Measurements from ENCODE around the gene KMT2D. TPM values are rescaled to one million over a fixed set of nuclear protein-coding genes. Genes with fewer than 3 reads are reported as not detected.

KMT2D gene
- total RNA-seq, 1 donor from 2014 or later = 86.9 TPM

DNA sequence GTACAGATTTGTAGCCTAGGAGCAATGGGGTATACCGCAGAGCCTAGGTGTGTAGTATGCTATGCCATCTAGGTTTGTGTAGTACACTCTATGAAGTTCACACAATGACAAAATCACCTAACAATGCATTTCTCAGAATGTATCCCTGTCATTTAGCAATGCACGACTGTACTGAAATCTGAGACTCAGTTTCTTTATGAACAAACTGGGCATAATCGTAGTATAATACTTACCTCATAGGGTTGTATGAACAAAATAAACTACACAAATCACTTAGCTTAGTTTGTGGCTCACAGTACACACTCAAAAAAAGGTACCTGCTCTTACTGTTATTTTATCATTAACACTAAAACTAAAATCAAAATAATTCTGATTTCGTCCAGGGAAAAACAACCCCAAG lies 35.1 kb downstream of the KMT2D start:
- Mint-ChIP-seq H3K4me1 (ENCODE audit: low read depth, unreplicated experiment) (no peaks in the 10 kb centered on the region), H3K4me3 (ENCODE audit: unreplicated experiment) (no peak overlapping the region), H3K27ac (ENCODE audit: unreplicated experiment) (no peak overlapping the region), H3K36me3 (ENCODE audit: low read depth, unreplicated experiment) (peaks cover 27% of the 10 kb centered on the region), H3K9me3 (ENCODE audit: unreplicated experiment) (no peaks in the 10 kb centered on the region), H3K27me3 (ENCODE audit: low read depth, unreplicated experiment) (no peaks in the 10 kb centered on the region)
- Histone ChIP-seq H4K20me1 (ENCODE audit: insufficient read depth, low read length) (peaks cover 39% of the 10 kb centered on the region), H3K27ac (ENCODE audit: low read depth, low read length) (no peak overlapping the region), H2AFZ (ENCODE audit: low read depth, low read length) (no peak overlapping the region), H3K4me3 (ENCODE audit: insufficient read depth, low read depth, low read length) (no peak overlapping the region), H3K9ac (ENCODE audit: low read length) (no peak overlapping the region), H3K4me1 (ENCODE audit: insufficient read depth, low read length) (no peaks in the 10 kb centered on the region), H3K9me3 (ENCODE audit: insufficient read depth, low read depth, low read length) (no peaks in the 10 kb centered on the region), H3K4me2 (ENCODE audit: low read length) (no peak overlapping the region), H3K27me3 (ENCODE audit: insufficient read depth, low read length) (no peaks in the 10 kb centered on the region), H3K36me3 (ENCODE audit: insufficient read depth, low read length) (peaks cover 63% of the 10 kb centered on the region), H3K79me2 (ENCODE audit: insufficient read depth, low read length) (peaks cover 8% of the 10 kb centered on the region)
- TF ChIP-seq EZH2 (IDR thresholded peaks at IDR 0.05; ENCODE audit: insufficient read depth, low read length) = no peak
- TF ChIP-seq, protein P1, sequence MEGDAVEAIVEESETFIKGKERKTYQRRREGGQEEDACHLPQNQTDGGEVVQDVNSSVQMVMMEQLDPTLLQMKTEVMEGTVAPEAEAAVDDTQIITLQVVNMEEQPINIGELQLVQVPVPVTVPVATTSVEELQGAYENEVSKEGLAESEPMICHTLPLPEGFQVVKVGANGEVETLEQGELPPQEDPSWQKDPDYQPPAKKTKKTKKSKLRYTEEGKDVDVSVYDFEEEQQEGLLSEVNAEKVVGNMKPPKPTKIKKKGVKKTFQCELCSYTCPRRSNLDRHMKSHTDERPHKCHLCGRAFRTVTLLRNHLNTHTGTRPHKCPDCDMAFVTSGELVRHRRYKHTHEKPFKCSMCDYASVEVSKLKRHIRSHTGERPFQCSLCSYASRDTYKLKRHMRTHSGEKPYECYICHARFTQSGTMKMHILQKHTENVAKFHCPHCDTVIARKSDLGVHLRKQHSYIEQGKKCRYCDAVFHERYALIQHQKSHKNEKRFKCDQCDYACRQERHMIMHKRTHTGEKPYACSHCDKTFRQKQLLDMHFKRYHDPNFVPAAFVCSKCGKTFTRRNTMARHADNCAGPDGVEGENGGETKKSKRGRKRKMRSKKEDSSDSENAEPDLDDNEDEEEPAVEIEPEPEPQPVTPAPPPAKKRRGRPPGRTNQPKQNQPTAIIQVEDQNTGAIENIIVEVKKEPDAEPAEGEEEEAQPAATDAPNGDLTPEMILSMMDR (IDR thresholded peaks at IDR 0.05; ENCODE audit: insufficient read depth, low read depth, low read length) = no peak
- DNase-seq (ENCODE audit: low read depth) = no peak
- FAIRE-seq = no peak

DNA sequence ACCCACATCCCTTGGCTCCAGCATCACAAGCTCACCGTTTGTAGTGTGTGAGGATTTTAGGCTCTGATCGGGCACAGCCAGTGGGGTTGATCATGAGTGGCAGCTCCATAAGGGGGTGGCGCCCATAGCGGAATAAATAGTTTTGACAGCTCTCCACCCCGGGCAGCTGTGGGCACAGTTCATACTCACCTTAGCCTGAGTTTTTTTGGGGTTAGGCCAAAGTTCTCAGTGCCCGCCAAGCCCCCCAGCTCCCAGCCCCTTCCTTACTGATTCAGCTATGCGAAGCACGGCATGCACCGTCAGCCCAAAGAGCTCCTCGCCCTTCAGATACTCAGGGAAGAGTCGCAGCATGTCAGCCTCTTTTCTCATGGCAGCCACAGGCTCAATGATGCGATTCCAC lies 36.1 kb downstream of the KMT2D start:
- no peak overlapping the region for H3K9ac ChIP-seq (ENCODE audit: low read length)
- H3K9me3 Mint-ChIP-seq (ENCODE audit: unreplicated experiment) = no peaks in the 10 kb centered on the region
- no peak overlapping the region for H3K4me3 ChIP-seq (ENCODE audit: insufficient read depth, low read depth, low read length)
- no peaks in the 10 kb centered on the region for H3K4me1 ChIP-seq (ENCODE audit: insufficient read depth, low read length)
- H3K27ac Mint-ChIP-seq (ENCODE audit: unreplicated experiment) = no peak overlapping the region
- H3K27me3 Mint-ChIP-seq (ENCODE audit: low read depth, unreplicated experiment) = no peaks in the 10 kb centered on the region
- H3K79me2 ChIP-seq (ENCODE audit: insufficient read depth, low read length) = peaks cover 8% of the 10 kb centered on the region
- peaks cover 27% of the 10 kb centered on the region for H3K36me3 Mint-ChIP-seq (ENCODE audit: low read depth, unreplicated experiment)
- peaks cover 37% of the 10 kb centered on the region for H4K20me1 ChIP-seq (ENCODE audit: insufficient read depth, low read length)
- no peaks in the 10 kb centered on the region for H3K27me3 ChIP-seq (ENCODE audit: insufficient read depth, low read length)
- DNase-seq (ENCODE audit: low read depth) (no peak), FAIRE-seq (no peak)
- peaks cover 4% of the 10 kb centered on the region for H3K4me1 Mint-ChIP-seq (ENCODE audit: low read depth, unreplicated experiment)
- H2AFZ ChIP-seq (ENCODE audit: low read depth, low read length) = no peak overlapping the region
- TF ChIP-seq EZH2 (IDR thresholded peaks at IDR 0.05; ENCODE audit: insufficient read depth, low read length) = no peak
- TF ChIP-seq, protein P1 (IDR thresholded peaks at IDR 0.05; ENCODE audit: insufficient read depth, low read depth, low read length) = no peak
- H3K36me3 ChIP-seq (ENCODE audit: insufficient read depth, low read length) = peaks cover 57% of the 10 kb centered on the region
- H3K27ac ChIP-seq (ENCODE audit: low read depth, low read length) = no peak overlapping the region
- no peak overlapping the region for H3K4me2 ChIP-seq (ENCODE audit: low read length)
- no peaks in the 10 kb centered on the region for H3K9me3 ChIP-seq (ENCODE audit: insufficient read depth, low read depth, low read length)
- no peak overlapping the region for H3K4me3 Mint-ChIP-seq (ENCODE audit: unreplicated experiment)

DNA sequence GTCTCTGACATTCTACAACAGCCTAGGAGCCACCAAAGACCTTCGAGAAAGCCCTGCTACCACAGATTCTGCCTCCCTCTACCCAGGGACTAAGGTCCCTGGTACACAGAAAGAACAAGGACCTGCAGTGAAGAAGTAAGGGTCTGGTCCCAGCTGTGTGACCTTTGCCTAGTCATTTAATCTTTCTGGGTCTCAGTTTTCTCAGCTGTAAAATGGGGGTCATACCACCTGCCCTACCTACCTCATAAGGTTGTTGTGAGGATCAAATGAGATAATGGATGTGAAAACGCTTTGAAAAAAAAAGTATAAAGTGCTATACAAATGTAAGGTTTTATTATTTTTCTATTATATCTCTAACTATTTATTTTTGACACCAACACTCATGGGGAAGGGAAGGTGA lies 36.8 kb downstream of the KMT2D start:
- H3K4me2 ChIP-seq (ENCODE audit: low read length) = no peak overlapping the region
- peaks cover 3% of the 10 kb centered on the region for H3K4me1 ChIP-seq (ENCODE audit: insufficient read depth, low read length)
- H2AFZ ChIP-seq (ENCODE audit: low read depth, low read length) = no peak overlapping the region
- H3K4me3 ChIP-seq (ENCODE audit: insufficient read depth, low read depth, low read length) = no peak overlapping the region
- no peak for TF ChIP-seq EZH2 (IDR thresholded peaks at IDR 0.05; ENCODE audit: insufficient read depth, low read length)
- TF ChIP-seq, protein P1 (IDR thresholded peaks at IDR 0.05; ENCODE audit: insufficient read depth, low read depth, low read length) = no peak
- H4K20me1 ChIP-seq (ENCODE audit: insufficient read depth, low read length) = peaks cover 30% of the 10 kb centered on the region
- H3K36me3 ChIP-seq (ENCODE audit: insufficient read depth, low read length) = peaks cover 53% of the 10 kb centered on the region
- Mint-ChIP-seq H3K36me3 (ENCODE audit: low read depth, unreplicated experiment) (peaks cover 22% of the 10 kb centered on the region), H3K27ac (ENCODE audit: unreplicated experiment) (no peak overlapping the region), H3K4me1 (ENCODE audit: low read depth, unreplicated experiment) (peaks cover 9% of the 10 kb centered on the region), H3K9me3 (ENCODE audit: unreplicated experiment) (no peaks in the 10 kb centered on the region), H3K27me3 (ENCODE audit: low read depth, unreplicated experiment) (no peaks in the 10 kb centered on the region), H3K4me3 (ENCODE audit: unreplicated experiment) (no peak overlapping the region)
- no peak for FAIRE-seq
- H3K9ac ChIP-seq (ENCODE audit: low read length) = no peak overlapping the region
- peaks cover 8% of the 10 kb centered on the region for H3K79me2 ChIP-seq (ENCODE audit: insufficient read depth, low read length)
- no peaks in the 10 kb centered on the region for H3K27me3 ChIP-seq (ENCODE audit: insufficient read depth, low read length)
- DNase-seq (ENCODE audit: low read depth) = no peak
- no peaks in the 10 kb centered on the region for H3K9me3 ChIP-seq (ENCODE audit: insufficient read depth, low read depth, low read length)
- no peak overlapping the region for H3K27ac ChIP-seq (ENCODE audit: low read depth, low read length)

Data from astrocyte (in vitro differentiated cells and primary cell).